ENCODE data around the gene ADH4. TPM values are rescaled to one million over a fixed set of nuclear protein-coding genes. Genes with fewer than 3 reads are reported as not detected.
"Not testable (repeated sequence)": the region's sequence is repeated elsewhere in the genome, so short reads cannot be mapped to it uniquely, and the experiment has no call there.

ADH4 gene
- total RNA-seq, 1 experiment from 2014 or later, result not detected

DNA sequence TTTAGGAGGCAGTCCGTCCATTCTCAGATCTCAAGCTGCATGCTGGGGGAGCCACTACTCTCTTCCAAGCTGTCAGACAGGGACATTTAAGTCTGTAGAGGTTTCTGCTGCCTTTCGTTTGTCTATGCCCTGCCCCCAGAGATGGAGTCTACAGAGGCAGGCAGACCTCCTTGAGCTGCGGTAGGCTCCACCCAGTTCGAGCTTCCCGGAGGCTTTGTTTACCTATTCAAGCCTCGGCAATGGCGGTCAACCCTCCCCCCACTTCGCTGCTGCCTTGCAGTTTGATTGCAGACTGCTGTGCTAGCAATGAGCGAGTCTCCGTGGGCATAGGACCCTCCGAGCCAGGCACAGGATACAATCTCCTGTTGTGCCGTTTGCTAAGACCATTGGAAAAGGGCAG lies 44.8 kb downstream of the ADH4 start:
- TF ChIP-seq, protein P1, sequence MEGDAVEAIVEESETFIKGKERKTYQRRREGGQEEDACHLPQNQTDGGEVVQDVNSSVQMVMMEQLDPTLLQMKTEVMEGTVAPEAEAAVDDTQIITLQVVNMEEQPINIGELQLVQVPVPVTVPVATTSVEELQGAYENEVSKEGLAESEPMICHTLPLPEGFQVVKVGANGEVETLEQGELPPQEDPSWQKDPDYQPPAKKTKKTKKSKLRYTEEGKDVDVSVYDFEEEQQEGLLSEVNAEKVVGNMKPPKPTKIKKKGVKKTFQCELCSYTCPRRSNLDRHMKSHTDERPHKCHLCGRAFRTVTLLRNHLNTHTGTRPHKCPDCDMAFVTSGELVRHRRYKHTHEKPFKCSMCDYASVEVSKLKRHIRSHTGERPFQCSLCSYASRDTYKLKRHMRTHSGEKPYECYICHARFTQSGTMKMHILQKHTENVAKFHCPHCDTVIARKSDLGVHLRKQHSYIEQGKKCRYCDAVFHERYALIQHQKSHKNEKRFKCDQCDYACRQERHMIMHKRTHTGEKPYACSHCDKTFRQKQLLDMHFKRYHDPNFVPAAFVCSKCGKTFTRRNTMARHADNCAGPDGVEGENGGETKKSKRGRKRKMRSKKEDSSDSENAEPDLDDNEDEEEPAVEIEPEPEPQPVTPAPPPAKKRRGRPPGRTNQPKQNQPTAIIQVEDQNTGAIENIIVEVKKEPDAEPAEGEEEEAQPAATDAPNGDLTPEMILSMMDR (conservative IDR thresholded peaks at IDR 0.05), result no peak
- WGBS (ENCODE audit: extremely low coverage, insufficient read length, low lambda C conversion rate), result no CpG with 5 or more reads among the region's 12 CpGs

DNA sequence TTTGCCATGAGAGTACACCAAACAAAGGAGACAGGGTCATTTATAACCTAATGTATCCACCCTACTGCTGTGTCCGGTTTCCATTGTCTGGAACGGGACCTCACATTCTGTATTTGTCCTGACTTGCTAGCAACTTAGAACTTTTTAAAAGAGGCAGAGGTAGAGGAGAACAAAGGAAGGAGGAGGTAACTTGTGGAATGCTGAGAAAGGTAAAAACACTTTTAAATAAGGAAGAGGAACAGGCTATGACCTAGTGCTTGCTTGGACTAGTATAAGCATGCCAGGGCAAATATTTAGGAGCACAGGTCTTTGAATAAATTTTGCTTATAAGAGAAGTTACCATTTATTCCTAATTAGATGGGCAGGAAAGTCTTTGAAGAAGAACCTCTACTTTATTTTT lies 52.3 kb downstream of the ADH4 start:
- WGBS (ENCODE audit: extremely low coverage, insufficient read length, low lambda C conversion rate), result no CpG with 5 or more reads among the region's 2 CpGs
- H3K4me3 Mint-ChIP-seq, result not testable (repeated sequence)

More for the DNA sequence above, 44.8 kb downstream of the ADH4 start:
- Histone ChIP-seq H3K23me2 (ENCODE audit: insufficient read length, low read depth, low read length, poor library complexity, severe bottlenecking) (no peaks in the 10 kb centered on the region), H4K8ac (replicated peaks; ENCODE audit: insufficient read length, low read depth, low read length) (no peak overlapping the region), H4K91ac (ENCODE audit: insufficient read length, low read depth, low read length) (no peak overlapping the region), H2BK120ac (ENCODE audit: low read depth, low read length, poor library complexity, severe bottlenecking) (no peak overlapping the region), H3K4me1 (ENCODE audit: insufficient read depth, low read length) (no peaks in the 10 kb centered on the region), H3K23ac (ENCODE audit: insufficient read length, low read depth, low read length) (no peak overlapping the region), H3K4me2 (ENCODE audit: insufficient read depth, insufficient read length, low read length) (no peak overlapping the region), H3K79me2 (ENCODE audit: insufficient read depth, low read length) (no peaks in the 10 kb centered on the region), H4K5ac (ENCODE audit: insufficient read length, low read depth, low read length) (no peak overlapping the region), H3K79me1 (ENCODE audit: insufficient read depth, low read depth, low read length, poor library complexity, severe bottlenecking) (peaks cover 1% of the 10 kb centered on the region), H4K20me1 (ENCODE audit: control insufficient read depth, insufficient read depth, insufficient read length) (no peaks in the 10 kb centered on the region), H2AFZ (ENCODE audit: low read length) (no peak overlapping the region), H3K14ac (ENCODE audit: insufficient read depth, low read length) (no peak overlapping the region), H3K9ac (ENCODE audit: extremely low read depth, insufficient read length, low read length) (no peak overlapping the region), H3K4ac (ENCODE audit: low read depth, low read length) (no peak overlapping the region), H3T11ph (ENCODE audit: low read length) (no peak overlapping the region), H3K27ac (ENCODE audit: insufficient read length, low read depth, low read length) (no peak overlapping the region), H2BK5ac (ENCODE audit: insufficient read length, low read length) (no peak overlapping the region), H3K27me3 (ENCODE audit: insufficient read depth, low read length) (no peaks in the 10 kb centered on the region), H3K9me3 (ENCODE audit: control insufficient read depth, low read depth, low read length) (no peaks in the 10 kb centered on the region), H2BK20ac (ENCODE audit: low read depth, low read length, poor library complexity, severe bottlenecking) (no peak overlapping the region), H2BK12ac (ENCODE audit: insufficient read length, low read depth, low read length) (no peak overlapping the region), H3K18ac (ENCODE audit: insufficient read length, low read depth, low read length) (no peak overlapping the region), H2AK5ac (ENCODE audit: insufficient read length, low read length) (no peak overlapping the region), H3K56ac (ENCODE audit: insufficient read length, low read depth, low read length) (no peak overlapping the region), H2BK15ac (ENCODE audit: low read depth, low read length) (no peak overlapping the region)
- Mint-ChIP-seq H3K36me3 (ENCODE audit: insufficient read depth in 1 of 3, low read depth in 3 of 3) (peaks cover 11 to 28% (median 20%) of the 10 kb centered on the region in 3 experiments), H3K9me3 (peaks cover 12 to 21% of the 10 kb centered on the region in 2 experiments), H3K4me1 (no peaks in the 10 kb centered on the region), H3K27ac (no peak overlapping the region), H3K4me3 (no peak overlapping the region), H3K27me3 (ENCODE audit: low read depth) (no peaks in the 10 kb centered on the region)
- no peak for DNase-seq

More for the DNA sequence above, 52.3 kb downstream of the ADH4 start:
- H3K36me3 Mint-ChIP-seq (ENCODE audit: insufficient read depth in 1 of 3, low read depth in 3 of 3), result peaks cover 0 to 11% (median 3%) of the 10 kb centered on the region in 3 experiments; a peak in 4 of 7 replicates
- H3K4me1 ChIP-seq (ENCODE audit: insufficient read depth, low read length); H3K79me1 ChIP-seq (ENCODE audit: insufficient read depth, low read depth, low read length, poor library complexity, severe bottlenecking); DNase-seq; H4K5ac ChIP-seq (ENCODE audit: insufficient read length, low read depth, low read length); H3K14ac ChIP-seq (ENCODE audit: insufficient read depth, low read length); H3K18ac ChIP-seq (ENCODE audit: insufficient read length, low read depth, low read length); H3K79me2 ChIP-seq (ENCODE audit: insufficient read depth, low read length); H2AK5ac ChIP-seq (ENCODE audit: insufficient read length, low read length); H3K9me3 ChIP-seq (ENCODE audit: control insufficient read depth, low read depth, low read length); H2BK120ac ChIP-seq (ENCODE audit: low read depth, low read length, poor library complexity, severe bottlenecking); H2AFZ ChIP-seq (ENCODE audit: low read length); H3K27ac Mint-ChIP-seq; H4K91ac ChIP-seq (ENCODE audit: insufficient read length, low read depth, low read length); H3K4ac ChIP-seq (ENCODE audit: low read depth, low read length); H3K27me3 Mint-ChIP-seq (ENCODE audit: low read depth); H3K9ac ChIP-seq (ENCODE audit: extremely low read depth, insufficient read length, low read length); H3K23ac ChIP-seq (ENCODE audit: insufficient read length, low read depth, low read length); H2BK5ac ChIP-seq (ENCODE audit: insufficient read length, low read length); H3K9me3 Mint-ChIP-seq; H2BK12ac ChIP-seq (ENCODE audit: insufficient read length, low read depth, low read length); H3K4me2 ChIP-seq (ENCODE audit: insufficient read depth, insufficient read length, low read length); H2BK15ac ChIP-seq (ENCODE audit: low read depth, low read length); H3K23me2 ChIP-seq (ENCODE audit: insufficient read length, low read depth, low read length, poor library complexity, severe bottlenecking); H4K8ac ChIP-seq (replicated peaks; ENCODE audit: insufficient read length, low read depth, low read length); H4K20me1 ChIP-seq (ENCODE audit: control insufficient read depth, insufficient read depth, insufficient read length); H2BK20ac ChIP-seq (ENCODE audit: low read depth, low read length, poor library complexity, severe bottlenecking); H3K27me3 ChIP-seq (ENCODE audit: insufficient read depth, low read length); H3K27ac ChIP-seq (ENCODE audit: insufficient read length, low read depth, low read length); H3K56ac ChIP-seq (ENCODE audit: insufficient read length, low read depth, low read length); H3T11ph ChIP-seq (ENCODE audit: low read length): not testable (repeated sequence)
- peaks cover 25 to 26% of the 10 kb centered on the region in 2 experiments for H3K4me1 Mint-ChIP-seq
